Measurements from ENCODE around the gene TRPV4.

DNA sequence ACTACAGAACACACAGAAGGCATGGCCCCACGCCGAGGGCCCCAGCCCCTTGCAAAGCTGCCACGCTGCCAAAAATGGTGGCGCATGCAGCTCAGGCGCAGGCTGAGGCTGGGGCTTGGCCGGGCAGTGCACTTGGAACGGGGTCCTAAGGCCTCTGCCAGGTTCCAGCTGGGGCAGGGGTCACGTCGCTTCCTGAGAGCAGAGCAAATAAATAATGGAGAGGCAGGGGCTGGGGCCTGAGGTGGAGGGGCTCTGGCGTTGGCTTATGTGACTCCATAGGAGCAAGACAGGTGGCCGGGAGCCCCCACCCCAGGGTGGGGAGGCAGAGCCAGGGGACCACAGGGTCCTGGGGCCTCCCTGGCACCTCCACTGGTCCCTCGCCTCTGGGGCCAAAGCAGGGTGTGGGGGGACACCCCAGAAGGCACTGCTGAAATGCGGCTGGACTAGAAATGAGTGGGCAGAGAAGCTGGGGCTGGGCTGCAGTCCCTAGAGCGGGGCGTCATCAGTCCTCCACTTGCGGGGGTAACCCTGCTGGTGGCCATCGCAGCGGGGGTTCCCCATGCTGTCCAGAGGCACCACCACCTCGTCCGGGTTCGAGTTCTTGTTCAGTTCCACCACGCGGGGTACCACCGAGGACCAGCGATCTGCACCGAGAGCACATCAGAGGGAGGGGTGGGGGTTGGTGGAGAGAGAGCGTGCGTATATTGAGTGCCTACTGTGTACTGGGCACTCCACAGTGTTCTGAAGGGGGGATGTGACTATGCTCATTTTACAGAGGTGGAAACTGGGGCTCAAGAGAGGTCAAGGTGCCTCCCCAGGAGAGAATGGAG, 49.8 kb downstream of the TRPV4 start:
- TF ChIP-seq, protein P1, sequence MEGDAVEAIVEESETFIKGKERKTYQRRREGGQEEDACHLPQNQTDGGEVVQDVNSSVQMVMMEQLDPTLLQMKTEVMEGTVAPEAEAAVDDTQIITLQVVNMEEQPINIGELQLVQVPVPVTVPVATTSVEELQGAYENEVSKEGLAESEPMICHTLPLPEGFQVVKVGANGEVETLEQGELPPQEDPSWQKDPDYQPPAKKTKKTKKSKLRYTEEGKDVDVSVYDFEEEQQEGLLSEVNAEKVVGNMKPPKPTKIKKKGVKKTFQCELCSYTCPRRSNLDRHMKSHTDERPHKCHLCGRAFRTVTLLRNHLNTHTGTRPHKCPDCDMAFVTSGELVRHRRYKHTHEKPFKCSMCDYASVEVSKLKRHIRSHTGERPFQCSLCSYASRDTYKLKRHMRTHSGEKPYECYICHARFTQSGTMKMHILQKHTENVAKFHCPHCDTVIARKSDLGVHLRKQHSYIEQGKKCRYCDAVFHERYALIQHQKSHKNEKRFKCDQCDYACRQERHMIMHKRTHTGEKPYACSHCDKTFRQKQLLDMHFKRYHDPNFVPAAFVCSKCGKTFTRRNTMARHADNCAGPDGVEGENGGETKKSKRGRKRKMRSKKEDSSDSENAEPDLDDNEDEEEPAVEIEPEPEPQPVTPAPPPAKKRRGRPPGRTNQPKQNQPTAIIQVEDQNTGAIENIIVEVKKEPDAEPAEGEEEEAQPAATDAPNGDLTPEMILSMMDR (IDR thresholded peaks at IDR 0.05) = no peak
- no peak for TF ChIP-seq POLR2A (IDR thresholded peaks at IDR 0.05)

All from esophagus squamous epithelium (tissue), 4 donors.